Stomach (tissue), 9 donors: ENCODE data around the gene CASP3. TPM values are rescaled to one million over a fixed set of nuclear protein-coding genes. Genes with fewer than 3 reads are reported as not detected.

ENCODE experiments used
- DNase-seq, 2 donors: peaks; one replicate each; pipeline versions ENCODE4 v3.0.0 to v3.0.0-alpha.2; 2013 to 2019
- H3K27ac ChIP-seq, 5 donors: fragments of 200-600 bp in 4 of 5; sonication (generic) in 4 of 5; one replicate each; pipeline ENCODE4 v1.5.1; 2013 to 2019; ENCODE audit warnings: mild to moderate bottlenecking in 1 of 5, moderate library complexity in 1 of 5
- H3K27me3 ChIP-seq, 3 donors: fragments of 200-600 bp; sonication (generic); one replicate each; pipeline ENCODE4 v1.5.1; 2017 to 2019; ENCODE audit warnings: mixed run types in 1 of 3
- H3K36me3 ChIP-seq, 4 donors: fragments of 200-600 bp; sonication (generic); 1 replicate in 3 of 4; 2 replicates in 1 of 4; pipeline ENCODE4 v1.5.1; 2016 to 2019
- H3K4me1 ChIP-seq, 4 donors: fragments of 200-600 bp; sonication (generic); one replicate each; pipeline ENCODE4 v1.5.1; 2016 to 2019
- H3K4me3 ChIP-seq, 4 donors: fragments of 200-600 bp; sonication (generic) in 3 of 4; one replicate each; pipeline ENCODE4 v1.5.1; 2016 to 2019; ENCODE audit warnings: mild to moderate bottlenecking in 1 of 4
- H3K9me3 ChIP-seq, 4 donors: fragments of 200-600 bp; sonication (generic); one replicate each; pipeline ENCODE4 v1.5.1; 2016 to 2019
- CTCF ChIP-seq, 7 experiments: fragments of 450-650 bp in 4 of 7; fragments of 200-600 bp in 3 of 7; sonication (generic) in 3 of 7; IDR thresholded peaks; one replicate each; pipeline ENCODE4 v1.5.1; 2016 to 2019; ENCODE audit warnings: antibody characterized with exemption in 7 of 7, control low read depth in 2 of 7, mild to moderate bottlenecking in 1 of 7
- EP300 ChIP-seq: sonication (generic); formaldehyde crosslinking; IDR thresholded peaks from one replicate; pipeline ENCODE4 v1.6.1; 2017; ENCODE audit warnings: antibody characterized with exemption
- POLR2A ChIP-seq, 4 donors: fragments of 450-650 bp; IDR thresholded peaks; one replicate each; pipeline ENCODE4 v1.6.1; 2016; ENCODE audit warnings: antibody characterized with exemption in 4 of 4, control low read depth in 2 of 4, mild to moderate bottlenecking in 1 of 4, moderate library complexity in 1 of 4
- POLR2AphosphoS5 ChIP-seq, 3 donors: sonication (generic); formaldehyde crosslinking; IDR thresholded peaks; one replicate each; pipeline ENCODE4 v1.6.1; 2016; ENCODE audit warnings: antibody characterized with exemption in 3 of 3
- WGBS, 5 donors: extraction: QIAGEN DNeasy Blood & Tissue Kit in 3 of 5; methylation state at CpG; one replicate each; pipeline versions ENCODE4 v1.1.5 to v1.1.7; 2013 to 2018; 5-methylcytosine and 5-hydroxymethylcytosine counted together
- intact Hi-C: fragments of 100-400 bp; cut with DNase I; formaldehyde crosslinking; loops from one replicate; pipeline ENCODE4 v1.15.1; 2023; ENCODE audit warnings: low total_unique reads
- polyA plus RNA-seq, 3 donors: library from polyadenylated mRNA; stranded (reverse); fragments of 200-250 nt; gene quantifications; one replicate each; pipeline ENCODE4 v1.2.3, GENCODE V29; 2013
- total RNA-seq, 5 donors: library from RNA; depleted of rRNA; stranded (reverse); fragments of >200 nt; gene quantifications; one replicate each; pipeline versions ENCODE4 v1.1.0 to v1.2.3, GENCODE V29; 2014 to 2016
- donor health status: healthy with polysubstance abuse.
- donor health status: Bipolar disorder and iron deficiency.
- donor health status: healthy.

Gene CASP3
- total and polyA plus RNA-seq, 8 donors = 12.5 to 52.5 (median 18.8) TPM

- Histone ChIP-seq H3K27me3 (no peaks in the 10 kb centered on the region), H3K9me3 (no peaks in the 10 kb centered on the region), H3K4me3 (no peak overlapping the region), H3K27ac (peak overlapping the region; percentile 15 to 61 (median 35)), H3K36me3 (peaks cover 0 to 52% (median 22%) of the 10 kb centered on the region in 4 donors), H3K4me1 (peaks cover 0 to 19% (median 2%) of the 10 kb centered on the region in 4 donors)
- WGBS, 5 donors = 32 to 60% (median 40%) methylated on average over 5 of the region's 5 CpGs
- peak; percentile 30 to 52 for DNase-seq
- TF ChIP-seq EP300 (no peak), POLR2AphosphoS5 (IDR thresholded peaks at IDR 0.05) (peak in 2 of 3 donors; percentile 16 to 38), CTCF (IDR thresholded peaks at IDR 0.05) (no peak), POLR2A (IDR thresholded peaks at IDR 0.05) (no peak)
- intact Hi-C loops = no loop called here
These were observed 35.4 kb upstream of the CASP3 start for GRCh38 chr4:184684491-184685189.

- no peak overlapping the region for H3K4me3 ChIP-seq
- TF ChIP-seq POLR2A (IDR thresholded peaks at IDR 0.05) (no peak), POLR2AphosphoS5 (IDR thresholded peaks at IDR 0.05) (no peak)
- no peak for DNase-seq
- peaks cover 0 to 19% (median 2%) of the 10 kb centered on the region in 4 donors for H3K4me1 ChIP-seq
- 92 to 100% (median 96%) methylated on average over 1 of the region's 1 CpG for WGBS, 5 donors
- peaks cover 0 to 41% (median 16%) of the 10 kb centered on the region in 4 donors for H3K36me3 ChIP-seq
- no peak overlapping the region for H3K27ac ChIP-seq
- H3K9me3 ChIP-seq = no peaks in the 10 kb centered on the region
- H3K27me3 ChIP-seq = no peaks in the 10 kb centered on the region
- intact Hi-C loops = no loop called here
These were observed 32.7 kb upstream of the CASP3 start for GRCh38 chr4:184681916-184682315.

- 38 to 59% (median 43%) methylated on average over 9 of the region's 9 CpGs for WGBS, 5 donors
- Histone ChIP-seq H3K4me3 (no peak overlapping the region), H3K4me1 (peaks cover 0 to 19% (median 2%) of the 10 kb centered on the region in 4 donors), H3K36me3 (peaks cover 0 to 29% (median 9%) of the 10 kb centered on the region in 4 donors), H3K9me3 (no peaks in the 10 kb centered on the region), H3K27ac (no peak overlapping the region), H3K27me3 (no peaks in the 10 kb centered on the region)
- TF ChIP-seq POLR2AphosphoS5 (IDR thresholded peaks at IDR 0.05) (peak in 1 of 3 donors; percentile 48), EP300 (no peak)
- peak in 1 of 2 donors; percentile 68 for DNase-seq
- intact Hi-C loops = no loop called here
These were observed 31.5 kb upstream of the CASP3 start for GRCh38 chr4:184680698-184681097.

DNA sequence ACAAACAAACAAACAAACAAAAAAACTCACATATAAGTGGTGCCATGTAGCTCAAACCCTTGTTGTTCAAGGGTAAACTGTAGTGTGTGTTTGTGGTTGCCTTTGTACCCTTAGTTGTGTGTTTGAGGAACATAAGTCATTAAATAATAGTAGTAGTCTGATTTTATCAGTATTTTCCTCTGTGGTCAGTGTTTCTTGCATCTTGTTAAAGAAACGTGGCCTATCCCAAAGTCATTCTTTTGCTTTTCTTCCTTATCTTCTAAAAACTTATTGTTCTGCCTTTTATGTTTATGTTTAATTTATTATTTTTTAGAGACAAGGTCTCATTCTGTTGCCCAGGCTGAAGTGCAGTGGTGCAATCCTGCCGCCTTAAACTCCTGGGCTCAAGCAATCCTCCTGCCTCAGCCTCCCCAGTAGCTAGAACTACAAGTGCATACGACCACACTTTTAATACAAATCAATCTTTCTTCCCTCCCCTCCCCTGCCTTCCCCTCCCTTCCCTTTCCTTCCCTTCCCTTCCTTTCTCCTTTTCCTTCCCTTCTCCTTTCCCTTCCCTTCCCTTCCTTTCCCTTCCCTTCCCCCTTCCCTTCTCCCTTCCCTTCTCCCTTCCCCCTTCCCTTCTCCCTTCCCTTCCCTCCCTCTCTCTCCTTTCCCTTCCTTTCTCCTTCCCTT is 26.7 kb upstream of the CASP3 start:
- H3K4me1 ChIP-seq = peaks cover 0 to 4% (median 2%) of the 10 kb centered on the region in 4 donors
- H3K27me3 ChIP-seq = no peaks in the 10 kb centered on the region
- peaks cover 6 to 54% (median 34%) of the 10 kb centered on the region in 4 donors for H3K36me3 ChIP-seq
- TF ChIP-seq CTCF (IDR thresholded peaks at IDR 0.05) (no peak), POLR2A (IDR thresholded peaks at IDR 0.05) (no peak), EP300 (no peak), POLR2AphosphoS5 (IDR thresholded peaks at IDR 0.05) (no peak)
- intact Hi-C loops = no loop called here
- no peak overlapping the region for H3K27ac ChIP-seq
- WGBS, 5 donors = 76 to 83% (median 78%) methylated on average over 3 of the region's 3 CpGs
- H3K4me3 ChIP-seq = no peak overlapping the region
- DNase-seq = no peak
- H3K9me3 ChIP-seq = no peaks in the 10 kb centered on the region

DNA sequence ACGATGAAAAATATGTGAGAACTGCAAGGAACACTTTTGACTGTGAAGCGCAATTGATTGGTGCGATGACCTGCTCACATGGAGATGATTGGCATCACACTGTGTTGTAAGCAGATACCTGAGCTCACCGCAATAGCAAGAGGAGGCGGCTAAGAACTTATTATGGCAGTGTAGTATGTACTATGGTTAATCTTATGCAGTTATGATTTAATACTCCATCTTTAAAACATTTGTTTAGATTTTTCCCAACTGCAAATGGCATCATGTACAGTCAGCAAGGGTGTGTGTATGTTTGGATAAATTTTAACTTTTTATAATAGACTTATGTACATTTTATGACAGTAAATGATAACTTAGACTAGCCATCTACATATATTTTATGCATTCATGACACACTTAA is 25.8 kb upstream of the CASP3 start:
- WGBS, 5 donors = 95 to 98% (median 96%) methylated on average over 5 of the region's 5 CpGs
- DNase-seq = no peak
- TF ChIP-seq CTCF (IDR thresholded peaks at IDR 0.05) (no peak), POLR2A (IDR thresholded peaks at IDR 0.05) (no peak), EP300 (no peak), POLR2AphosphoS5 (IDR thresholded peaks at IDR 0.05) (no peak)

More for the DNA sequence above, 25.8 kb upstream of the CASP3 start:
- Histone ChIP-seq H3K36me3 (peaks cover 6 to 56% (median 34%) of the 10 kb centered on the region in 4 donors), H3K27me3 (no peaks in the 10 kb centered on the region), H3K4me1 (peaks cover 0 to 6% (median 2%) of the 10 kb centered on the region in 4 donors), H3K27ac (no peak overlapping the region), H3K4me3 (no peak overlapping the region), H3K9me3 (no peaks in the 10 kb centered on the region)
- intact Hi-C loops = no loop called here
